Activated CD4-positive, alpha-beta T cell treated with anti-CD3 and anti-CD28 coated beads, Interleukin-2, amount 10 ng/mL, durations not matched to agents 24 days and 14 days (primary cell): ENCODE data around the gene DDX10. TPM values are rescaled to one million over a fixed set of nuclear protein-coding genes. Genes with fewer than 3 reads are reported as not detected.

Experiments
- DNase-seq: peaks from one replicate; pipeline ENCODE4 v3.0.0; 2022
- H3K27ac Mint-ChIP-seq: one replicate; pipeline ENCODE4 v1.8.0; 2022; ENCODE audit warnings: mild to moderate bottlenecking, mixed read lengths
- H3K27me3 Mint-ChIP-seq: one replicate; pipeline ENCODE4 v1.8.0; 2022; ENCODE audit warnings: mixed read lengths
- H3K36me3 Mint-ChIP-seq: one replicate; pipeline ENCODE4 v1.8.0; 2022; ENCODE audit warnings: low read depth, mild to moderate bottlenecking, mixed read lengths
- H3K4me1 Mint-ChIP-seq: one replicate; pipeline ENCODE4 v1.8.0; 2021; ENCODE audit warnings: mixed read lengths
- H3K4me3 Mint-ChIP-seq: one replicate; pipeline ENCODE4 v1.8.0; 2022; ENCODE audit warnings: mild to moderate bottlenecking, moderate library complexity, mixed read lengths
- H3K9me3 Mint-ChIP-seq: one replicate; pipeline ENCODE4 v1.8.0; 2021; ENCODE audit warnings: mixed read lengths
- intact Hi-C: fragments of 100-400 bp; cut with micrococcal nuclease; formaldehyde crosslinking; loops from one replicate; pipeline ENCODE4 v1.15.1; 2023
- total RNA-seq: library from RNA; stranded (reverse); gene quantifications from 2 replicates; pipeline ENCODE4 v1.2.3, GENCODE V29; 2022

Gene DDX10
- total RNA-seq, 1 donor from 2014 or later, result 71.6 TPM

- Mint-ChIP-seq H3K4me3 (no peak overlapping the region), H3K4me1 (peaks cover 16% of the 10 kb centered on the region), H3K36me3 (peaks cover 85% of the 10 kb centered on the region), H3K27me3 (no peaks in the 10 kb centered on the region), H3K9me3 (peaks cover 19% of the 10 kb centered on the region), H3K27ac (peak overlapping the region; percentile 36)
- DNase-seq, result no peak
- intact Hi-C loops, result no loop called here
Measured at GRCh38 chr11:108709741-108710140, 44.9 kb downstream of the DDX10 start.

GRCh38 chr11:108713076-108713790 lies 48.4 kb downstream of the DDX10 start:
- peaks cover 14% of the 10 kb centered on the region for H3K9me3 Mint-ChIP-seq
- intact Hi-C loops, result loop anchor here (1.0 kb wide), 1 partner anchor 14 kb away; no protein-coding TSS in a partner anchor
- no peak overlapping the region for H3K4me3 Mint-ChIP-seq
- peak overlapping the region; percentile 35 for H3K27ac Mint-ChIP-seq
- no peak for DNase-seq
- H3K4me1 Mint-ChIP-seq, result peaks cover 16% of the 10 kb centered on the region
- no peaks in the 10 kb centered on the region for H3K27me3 Mint-ChIP-seq
- peaks cover 66% of the 10 kb centered on the region for H3K36me3 Mint-ChIP-seq

GRCh38 chr11:108715239-108715638 lies 50.4 kb downstream of the DDX10 start:
- Mint-ChIP-seq H3K27ac (no peak overlapping the region), H3K9me3 (peaks cover 4% of the 10 kb centered on the region), H3K4me1 (peaks cover 13% of the 10 kb centered on the region), H3K27me3 (no peaks in the 10 kb centered on the region), H3K36me3 (peaks cover 59% of the 10 kb centered on the region), H3K4me3 (no peak overlapping the region)
- intact Hi-C loops, result no loop called here
- DNase-seq, result no peak

GRCh38 chr11:108718466-108718865 lies 53.6 kb downstream of the DDX10 start:
- DNase-seq, result no peak
- Mint-ChIP-seq H3K4me1 (peaks cover 7% of the 10 kb centered on the region), H3K9me3 (peaks cover 4% of the 10 kb centered on the region), H3K27me3 (no peaks in the 10 kb centered on the region), H3K36me3 (peaks cover 54% of the 10 kb centered on the region), H3K27ac (no peak overlapping the region), H3K4me3 (no peak overlapping the region)
- intact Hi-C loops, result no loop called here

GRCh38 chr11:108724974-108725689 lies 60.3 kb downstream of the DDX10 start:
- Mint-ChIP-seq H3K9me3 (peaks cover 9% of the 10 kb centered on the region), H3K4me1 (peaks cover 22% of the 10 kb centered on the region)

GRCh38 chr11:108726077-108726800 lies 61.4 kb downstream of the DDX10 start:
- Mint-ChIP-seq H3K4me1 (peaks cover 25% of the 10 kb centered on the region), H3K36me3 (peaks cover 45% of the 10 kb centered on the region), H3K4me3 (peak overlapping the region; percentile 0), H3K9me3 (peaks cover 9% of the 10 kb centered on the region), H3K27me3 (no peaks in the 10 kb centered on the region), H3K27ac (peak overlapping the region; percentile 0)
- intact Hi-C loops, result loop anchor here (2.0 kb wide), 1 partner anchor 27 kb away; no protein-coding TSS in a partner anchor
- DNase-seq, result no peak

More at GRCh38 chr11:108724974-108725689, 60.3 kb downstream of the DDX10 start:
- Mint-ChIP-seq H3K36me3 (peaks cover 50% of the 10 kb centered on the region), H3K4me3 (no peak overlapping the region), H3K27me3 (no peaks in the 10 kb centered on the region), H3K27ac (no peak overlapping the region)
- no peak for DNase-seq
- intact Hi-C loops, result no loop called here

- DNase-seq, result no peak
- Mint-ChIP-seq H3K4me3 (no peak overlapping the region), H3K36me3 (peaks cover 49% of the 10 kb centered on the region), H3K4me1 (peaks cover 29% of the 10 kb centered on the region), H3K27me3 (no peaks in the 10 kb centered on the region), H3K27ac (peak overlapping the region; percentile 14), H3K9me3 (peaks cover 13% of the 10 kb centered on the region)
- intact Hi-C loops, result loop anchor here (1.0 to 2.0 kb wide), 2 partner anchors 14 to 29 kb away; no protein-coding TSS in a partner anchor
Measured at GRCh38 chr11:108727665-108728064, 62.8 kb downstream of the DDX10 start.

GRCh38 chr11:108729227-108729871 lies 64.5 kb downstream of the DDX10 start:
- Mint-ChIP-seq H3K27me3 (no peaks in the 10 kb centered on the region), H3K4me1 (peaks cover 41% of the 10 kb centered on the region), H3K27ac (no peak overlapping the region), H3K36me3 (peaks cover 39% of the 10 kb centered on the region), H3K4me3 (no peak overlapping the region), H3K9me3 (peaks cover 8% of the 10 kb centered on the region)
- no peak for DNase-seq
- intact Hi-C loops, result no loop called here

- intact Hi-C loops, result loop anchor here (2.0 to 10.0 kb wide), 4 partner anchors 60 to 1342 kb away; no protein-coding TSS in a partner anchor
- Mint-ChIP-seq H3K4me1 (peaks cover 37% of the 10 kb centered on the region), H3K27me3 (no peaks in the 10 kb centered on the region), H3K36me3 (peaks cover 33% of the 10 kb centered on the region), H3K9me3 (peaks cover 3% of the 10 kb centered on the region), H3K27ac (peak overlapping the region; percentile 69), H3K4me3 (peak overlapping the region; percentile 3)
- no peak for DNase-seq
Measured at GRCh38 chr11:108732395-108732794, 67.5 kb downstream of the DDX10 start.

GRCh38 chr11:108733479-108734116 lies 68.7 kb downstream of the DDX10 start:
- peaks cover 33% of the 10 kb centered on the region for H3K4me1 Mint-ChIP-seq
- H3K27me3 Mint-ChIP-seq, result no peaks in the 10 kb centered on the region
- H3K9me3 Mint-ChIP-seq, result peaks cover 3% of the 10 kb centered on the region
- peak; percentile 72 for DNase-seq
- peaks cover 35% of the 10 kb centered on the region for H3K36me3 Mint-ChIP-seq
- intact Hi-C loops, result loop anchor here (1.0 to 10.0 kb wide), 6 partner anchors 19 to 1341 kb away; no protein-coding TSS in a partner anchor
- peak overlapping the region; percentile 51 for H3K4me3 Mint-ChIP-seq
- peak overlapping the region; percentile 84 for H3K27ac Mint-ChIP-seq

- H3K9me3 Mint-ChIP-seq, result peaks cover 3% of the 10 kb centered on the region
- intact Hi-C loops, result loop anchor here (5.0 to 10.0 kb wide), 3 partner anchors 58 to 1341 kb away; no protein-coding TSS in a partner anchor
Measured at GRCh38 chr11:108734283-108734682, 69.4 kb downstream of the DDX10 start.

GRCh38 chr11:108734956-108735559 lies 70.2 kb downstream of the DDX10 start:
- peaks cover 33% of the 10 kb centered on the region for H3K36me3 Mint-ChIP-seq

More at GRCh38 chr11:108734283-108734682, 69.4 kb downstream of the DDX10 start:
- Mint-ChIP-seq H3K27ac (peak overlapping the region; percentile 84), H3K36me3 (peaks cover 30% of the 10 kb centered on the region), H3K4me3 (peak overlapping the region; percentile 51), H3K27me3 (no peaks in the 10 kb centered on the region), H3K4me1 (peaks cover 29% of the 10 kb centered on the region)
- DNase-seq, result no peak

More at GRCh38 chr11:108734956-108735559, 70.2 kb downstream of the DDX10 start:
- Mint-ChIP-seq H3K27ac (no peak overlapping the region), H3K9me3 (peaks cover 5% of the 10 kb centered on the region), H3K4me3 (no peak overlapping the region), H3K27me3 (no peaks in the 10 kb centered on the region), H3K4me1 (peaks cover 24% of the 10 kb centered on the region)
- intact Hi-C loops, result loop anchor here (5.0 to 10.0 kb wide), 3 partner anchors 57 to 1340 kb away; no protein-coding TSS in a partner anchor
- DNase-seq, result peak; percentile 62
